ENCODE results near the gene DOCK4. TPM values are rescaled to one million over a fixed set of nuclear protein-coding genes. Genes with fewer than 3 reads are reported as not detected.

DOCK4 gene
- total and polyA plus RNA-seq, 2 of the 8 experiments (the other 6 are each of a cell fraction or from before 2014, with no cell fraction given): 5.1 to 23.6 TPM

DNA sequence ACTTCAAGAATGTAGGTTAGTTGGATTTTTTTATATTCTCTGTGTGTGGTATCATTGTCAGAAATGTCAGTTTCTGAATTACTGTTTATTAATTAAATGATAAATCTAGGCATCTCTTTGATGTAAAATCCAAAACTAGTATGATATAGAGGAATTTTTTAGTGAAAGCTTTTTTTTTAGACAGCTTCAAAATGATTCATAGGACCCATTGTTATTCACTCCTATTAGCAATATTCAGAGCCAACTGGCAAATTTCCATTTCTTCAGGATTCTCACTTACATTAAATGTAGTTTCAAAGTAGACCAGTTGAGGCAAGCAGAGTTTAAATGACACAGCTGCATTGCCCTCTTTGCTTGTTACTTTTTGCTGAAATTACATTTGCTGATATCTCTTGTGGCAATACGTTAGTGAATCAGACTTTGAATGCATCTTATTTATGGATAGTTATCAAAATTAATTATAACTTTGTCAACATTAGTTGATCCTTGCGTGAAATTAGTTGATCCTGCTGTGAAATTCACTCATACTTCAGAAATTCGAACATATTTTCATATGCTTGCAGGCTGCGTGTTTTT is 20.6 kb upstream of the DOCK4 start:
- DNase-seq (ENCODE audit: low read depth in 1 of 2, low spot score in 2 of 2) (no peak), FAIRE-seq (no peak)
- no peak overlapping the region for H2BK12ac ChIP-seq (ENCODE audit: low read depth, low read length)
- no peak overlapping the region for H4K5ac ChIP-seq (ENCODE audit: insufficient read length, low read depth, low read length)
- no peaks in the 10 kb centered on the region for H3K27me3 ChIP-seq (replicated peaks in 1 of 4; ENCODE audit: control insufficient read depth in 3 of 4, extremely low read depth in 1 of 4, insufficient read depth in 3 of 4, low read length in 3 of 4)
- ChIA-PET POLR2A (ENCODE audit: partially characterized antibody) (interaction anchor here (1.3 kb wide), 1 partner anchor 21 kb away, joined by 4 read pairs; the partner anchor contains the start of genes DOCK4 and ZNF277), CTCF (ENCODE audit: partially characterized antibody) (interaction anchor here (5.4 kb wide), 1 partner anchor 13 kb away, joined by 18 read pairs; no protein-coding TSS in a partner anchor)
- H3K4me1 ChIP-seq (replicated peaks in 1 of 4; ENCODE audit: control insufficient read depth in 3 of 4, insufficient read depth in 4 of 4, low read length in 3 of 4): no peaks in the 10 kb centered on the region; a peak in 2 of 7 replicates
- no peaks in the 10 kb centered on the region; the same call in 1 of the 2 replicates for H3K79me1 ChIP-seq (ENCODE audit: low read depth, low read length)
- no peak overlapping the region for H3K9ac ChIP-seq (replicated peaks in 1 of 4; ENCODE audit: extremely low read depth in 1 of 4, low read depth in 3 of 4, low read length in 3 of 4)
- H3K23me2 ChIP-seq (ENCODE audit: low read depth, low read length): no peaks in the 10 kb centered on the region
- H2AK5ac ChIP-seq (ENCODE audit: low read depth, low read length): no peak overlapping the region
- no peak overlapping the region for H2AFZ ChIP-seq (ENCODE audit: low read length)
- H2BK20ac ChIP-seq (ENCODE audit: low read length): no peak overlapping the region
- no peak overlapping the region for H3K18ac ChIP-seq (ENCODE audit: extremely low read depth, low read length)
- H3K4me3 ChIP-seq (ENCODE audit: extremely low read depth in 1 of 4, insufficient read depth in 2 of 4, low read depth in 3 of 4, low read length in 4 of 4): no peak overlapping the region
- no peak overlapping the region for H3K56ac ChIP-seq (replicated peaks; ENCODE audit: insufficient read length, low read depth, low read length)
- no peak overlapping the region for H2BK5ac ChIP-seq (ENCODE audit: low read depth, low read length)
- no peaks in the 10 kb centered on the region for H3K9me3 ChIP-seq (ENCODE audit: insufficient read depth in 2 of 2, low read depth in 1 of 2, low read length in 1 of 2)
- no peak overlapping the region for H2BK15ac ChIP-seq (ENCODE audit: low read length)
- H3K27ac ChIP-seq (ENCODE audit: low read depth, low read length): no peak overlapping the region
- H3K4me2 ChIP-seq (ENCODE audit: insufficient read depth in 1 of 2, low read depth in 2 of 2, low read length in 2 of 2): no peak overlapping the region
- H3K36me3 ChIP-seq (ENCODE audit: control insufficient read depth in 2 of 4, insufficient read depth in 4 of 4, low read length in 3 of 4): no peaks in the 10 kb centered on the region
- H3K23ac ChIP-seq (ENCODE audit: insufficient read length): no peak overlapping the region
- WGBS, 2 experiments (ENCODE audit: extremely low coverage in 1 of 2, insufficient coverage in 1 of 2, insufficient read length in 1 of 2, insufficient replicate concordance in 2 of 2, low coverage in 1 of 2, low lambda C conversion rate in 2 of 2, missing lambda C conversion rate in 1 of 2): 81% methylated on average over 4 of the region's 4 CpGs; no CpG with 5 or more reads in 1 of the 2 experiments
- H3K4ac ChIP-seq (replicated peaks; ENCODE audit: insufficient read length, low read depth, low read length): no peak overlapping the region
- no peak overlapping the region for H4K91ac ChIP-seq (replicated peaks; ENCODE audit: insufficient read length, low read length)
- H3K14ac ChIP-seq (ENCODE audit: insufficient read length): no peak overlapping the region
- no peak overlapping the region for H4K8ac ChIP-seq (ENCODE audit: extremely low read depth, insufficient read depth, low read length)
- peaks cover 0 to 3% of the 10 kb centered on the region in 2 experiments for H4K20me1 ChIP-seq (replicated peaks in 1 of 2; ENCODE audit: control insufficient read depth in 1 of 2, insufficient read depth in 2 of 2, low read length in 2 of 2)
- peaks cover 5 to 69% of the 10 kb centered on the region in 2 experiments; a peak in 3 of 4 replicates for H3K79me2 ChIP-seq (ENCODE audit: control insufficient read depth in 1 of 2, insufficient read depth in 2 of 2, low read length in 2 of 2)
- no peak overlapping the region for H2BK120ac ChIP-seq (replicated peaks; ENCODE audit: low read depth, low read length)
- TF ChIP-seq SP2 (IDR thresholded peaks at IDR 0.05; ENCODE audit: low read length) (no peak), CBX5 (IDR thresholded peaks at IDR 0.05; ENCODE audit: low read depth, low read length) (no peak), BCL11A (IDR thresholded peaks at IDR 0.05; ENCODE audit: low read depth in 2 of 2, low read length in 2 of 2) (no peak), KDM5A (IDR thresholded peaks at IDR 0.05; ENCODE audit: low read length) (no peak), NRF1 (IDR thresholded peaks at IDR 0.05; ENCODE audit: low read depth, low read length) (no peak), BACH1 (IDR thresholded peaks at IDR 0.05; ENCODE audit: low read length) (no peak)

All from H1 (cell line).